Measurements from ENCODE around the gene SIGLEC15.

DNA sequence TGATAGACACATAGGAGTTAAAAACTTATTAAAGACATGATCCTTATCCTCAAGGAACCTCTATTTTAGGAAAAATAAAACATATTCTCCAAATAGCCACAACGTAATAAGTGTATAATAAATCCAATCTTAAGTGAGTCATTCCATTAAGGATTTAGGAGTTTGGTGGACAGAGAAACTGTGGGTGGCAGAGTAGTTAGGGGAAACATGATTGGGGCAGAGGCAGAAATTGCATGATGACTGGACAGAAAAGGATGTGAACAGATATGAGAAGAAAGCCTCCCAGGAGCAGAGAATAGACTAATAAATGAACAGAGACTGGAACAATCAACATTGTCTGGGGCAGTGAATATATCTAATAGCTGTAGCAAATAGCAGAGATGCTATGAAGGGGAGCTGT is 48.1 kb upstream of the SIGLEC15 start:
- TF ChIP-seq TOX (CRISPR knock-in tag; IDR thresholded peaks at IDR 0.05; ENCODE audit: borderline replicate concordance) (no peak), ZC3H10 (CRISPR knock-in tag; IDR thresholded peaks at IDR 0.05) (no peak), ZNF8 (CRISPR knock-in tag; IDR thresholded peaks at IDR 0.05) (no peak), CSDC2 (CRISPR knock-in tag; IDR thresholded peaks at IDR 0.05) (no peak), ZNF565 (CRISPR knock-in tag; conservative IDR thresholded peaks at IDR 0.05; ENCODE audit: low read depth) (no peak), OSR1 (CRISPR knock-in tag; IDR thresholded peaks at IDR 0.05) (no peak), SNAI2 (CRISPR knock-in tag; IDR thresholded peaks at IDR 0.05) (no peak), ZNF70 (CRISPR knock-in tag; IDR thresholded peaks at IDR 0.05) (no peak), ARNTL (CRISPR knock-in tag; IDR thresholded peaks at IDR 0.05; ENCODE audit: borderline replicate concordance, low read depth) (no peak), ZFP30 (CRISPR knock-in tag; IDR thresholded peaks at IDR 0.05) (no peak), PPARA (CRISPR knock-in tag; IDR thresholded peaks at IDR 0.05; ENCODE audit: borderline replicate concordance) (no peak), TCF4 (CRISPR knock-in tag; IDR thresholded peaks at IDR 0.05; ENCODE audit: borderline replicate concordance) (no peak)
- TF ChIP-seq, protein P1, sequence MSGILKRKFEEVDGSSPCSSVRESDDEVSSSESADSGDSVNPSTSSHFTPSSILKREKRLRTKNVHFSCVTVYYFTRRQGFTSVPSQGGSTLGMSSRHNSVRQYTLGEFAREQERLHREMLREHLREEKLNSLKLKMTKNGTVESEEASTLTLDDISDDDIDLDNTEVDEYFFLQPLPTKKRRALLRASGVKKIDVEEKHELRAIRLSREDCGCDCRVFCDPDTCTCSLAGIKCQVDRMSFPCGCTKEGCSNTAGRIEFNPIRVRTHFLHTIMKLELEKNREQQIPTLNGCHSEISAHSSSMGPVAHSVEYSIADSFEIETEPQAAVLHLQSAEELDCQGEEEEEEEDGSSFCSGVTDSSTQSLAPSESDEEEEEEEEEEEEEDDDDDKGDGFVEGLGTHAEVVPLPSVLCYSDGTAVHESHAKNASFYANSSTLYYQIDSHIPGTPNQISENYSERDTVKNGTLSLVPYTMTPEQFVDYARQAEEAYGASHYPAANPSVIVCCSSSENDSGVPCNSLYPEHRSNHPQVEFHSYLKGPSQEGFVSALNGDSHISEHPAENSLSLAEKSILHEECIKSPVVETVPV (CRISPR knock-in tag; IDR thresholded peaks at IDR 0.05): no peak
- TF ChIP-seq, protein P2, sequence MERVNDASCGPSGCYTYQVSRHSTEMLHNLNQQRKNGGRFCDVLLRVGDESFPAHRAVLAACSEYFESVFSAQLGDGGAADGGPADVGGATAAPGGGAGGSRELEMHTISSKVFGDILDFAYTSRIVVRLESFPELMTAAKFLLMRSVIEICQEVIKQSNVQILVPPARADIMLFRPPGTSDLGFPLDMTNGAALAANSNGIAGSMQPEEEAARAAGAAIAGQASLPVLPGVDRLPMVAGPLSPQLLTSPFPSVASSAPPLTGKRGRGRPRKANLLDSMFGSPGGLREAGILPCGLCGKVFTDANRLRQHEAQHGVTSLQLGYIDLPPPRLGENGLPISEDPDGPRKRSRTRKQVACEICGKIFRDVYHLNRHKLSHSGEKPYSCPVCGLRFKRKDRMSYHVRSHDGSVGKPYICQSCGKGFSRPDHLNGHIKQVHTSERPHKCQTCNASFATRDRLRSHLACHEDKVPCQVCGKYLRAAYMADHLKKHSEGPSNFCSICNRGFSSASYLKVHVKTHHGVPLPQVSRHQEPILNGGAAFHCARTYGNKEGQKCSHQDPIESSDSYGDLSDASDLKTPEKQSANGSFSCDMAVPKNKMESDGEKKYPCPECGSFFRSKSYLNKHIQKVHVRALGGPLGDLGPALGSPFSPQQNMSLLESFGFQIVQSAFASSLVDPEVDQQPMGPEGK (CRISPR knock-in tag; IDR thresholded peaks at IDR 0.05; ENCODE audit: borderline replicate concordance): no peak
